ENCODE measurements around the gene RANBP3L. TPM values are rescaled to one million over a fixed set of nuclear protein-coding genes. Genes with fewer than 3 reads are reported as not detected.

Gene RANBP3L
- total RNA-seq, 2 experiments from 2014 or later: not detected

DNA sequence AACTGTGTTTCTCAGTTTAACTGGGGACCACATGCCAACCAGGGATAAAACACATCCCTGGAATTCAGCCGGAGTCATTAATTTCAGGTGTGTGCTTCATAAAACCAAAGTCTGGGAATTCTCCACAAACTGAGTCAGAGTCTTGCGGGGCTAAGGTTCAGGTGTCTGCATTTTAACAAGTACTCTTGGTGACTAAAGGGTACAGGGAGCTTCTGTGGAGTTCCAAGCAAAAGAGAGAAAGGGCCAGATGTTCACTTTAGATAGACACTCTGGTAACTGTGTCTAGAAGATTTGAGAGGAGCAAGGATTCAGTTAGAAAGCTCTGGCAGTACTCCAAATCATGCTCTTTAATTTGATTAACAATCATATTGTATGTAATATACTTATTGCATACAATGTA lies 64.0 kb downstream of the RANBP3L start:
- Mint-ChIP-seq H3K4me3 (no peak overlapping the region), H3K9me3 (no peaks in the 10 kb centered on the region), H3K36me3 (ENCODE audit: low read depth) (no peaks in the 10 kb centered on the region), H3K4me1 (peaks cover 24% of the 10 kb centered on the region), H3K27ac (no peak overlapping the region), H3K27me3 (no peaks in the 10 kb centered on the region)
- POLR2A ChIA-PET: interaction anchor here (1.9 kb wide), 1 partner anchor 86 kb away, joined by 7 read pairs; the partner anchor contains the start of genes LMBRD2 and SKP2
- CTCF ChIA-PET: interaction anchor here (0.7 to 2.3 kb wide), 2 partner anchors 159 to 166 kb away, joined by 3 to 8 read pairs; no protein-coding TSS in a partner anchor
- DNase-seq: no peak

DNA sequence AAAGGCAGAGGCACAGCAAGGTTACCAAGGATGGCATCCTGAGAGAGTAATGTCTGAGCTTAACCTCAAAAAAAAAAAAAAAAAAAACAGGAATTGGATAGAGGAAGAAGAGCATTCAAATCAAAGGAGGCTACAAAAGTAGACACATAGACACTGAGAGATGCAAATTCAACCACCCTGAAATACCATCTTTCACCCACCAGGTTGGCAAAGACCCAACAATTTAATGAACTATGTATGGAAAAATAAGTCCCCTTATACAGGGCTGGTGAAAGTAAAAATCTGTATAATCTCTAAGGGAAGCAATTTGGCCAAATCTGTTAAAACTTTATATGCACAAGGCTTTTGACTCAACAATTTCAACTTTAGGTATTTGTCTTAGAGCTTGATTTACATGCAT lies 64.9 kb downstream of the RANBP3L start:
- Mint-ChIP-seq H3K27me3 (no peaks in the 10 kb centered on the region), H3K4me3 (no peak overlapping the region), H3K9me3 (no peaks in the 10 kb centered on the region), H3K4me1 (peaks cover 18% of the 10 kb centered on the region), H3K27ac (no peak overlapping the region), H3K36me3 (ENCODE audit: low read depth) (no peaks in the 10 kb centered on the region)
- ChIA-PET POLR2A (interaction anchor here (1.9 kb wide), 1 partner anchor 85 kb away, joined by 7 read pairs; the partner anchor contains the start of genes LMBRD2 and SKP2), CTCF (interaction anchor here (2.3 kb wide), 1 partner anchor 158 kb away, joined by 8 read pairs; no protein-coding TSS in a partner anchor)
- DNase-seq: no peak

DNA sequence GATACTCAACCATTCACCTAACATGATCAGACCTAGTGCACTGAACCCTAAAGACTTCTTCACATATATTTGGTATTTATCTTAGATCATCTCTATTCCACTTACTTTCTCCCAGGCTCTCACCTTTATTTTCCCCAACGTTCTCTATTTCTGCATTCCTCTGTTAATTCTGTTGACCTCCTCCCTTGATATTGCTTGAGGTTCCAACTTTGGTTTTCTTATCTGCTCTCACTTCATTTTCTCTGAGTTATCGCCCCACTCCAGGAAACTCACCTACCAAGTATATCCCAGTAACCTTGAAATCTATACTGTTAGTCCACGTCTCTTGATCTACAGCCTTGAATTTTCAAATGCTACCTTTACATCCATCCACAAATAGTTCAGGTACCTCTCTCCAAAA lies 69.2 kb downstream of the RANBP3L start:
- no peaks in the 10 kb centered on the region for H3K27me3 Mint-ChIP-seq
- CTCF ChIA-PET: interaction anchor here (1.8 kb wide), 1 partner anchor 9 kb away, joined by 8 read pairs; the partner anchor contains the start of gene NADK2
- H3K4me1 Mint-ChIP-seq: no peaks in the 10 kb centered on the region
- DNase-seq: no peak
- H3K27ac Mint-ChIP-seq: no peak overlapping the region
- no peaks in the 10 kb centered on the region for H3K36me3 Mint-ChIP-seq (ENCODE audit: low read depth)
- POLR2A ChIA-PET: no interaction called here
- H3K4me3 Mint-ChIP-seq: no peak overlapping the region
- H3K9me3 Mint-ChIP-seq: no peaks in the 10 kb centered on the region

DNA sequence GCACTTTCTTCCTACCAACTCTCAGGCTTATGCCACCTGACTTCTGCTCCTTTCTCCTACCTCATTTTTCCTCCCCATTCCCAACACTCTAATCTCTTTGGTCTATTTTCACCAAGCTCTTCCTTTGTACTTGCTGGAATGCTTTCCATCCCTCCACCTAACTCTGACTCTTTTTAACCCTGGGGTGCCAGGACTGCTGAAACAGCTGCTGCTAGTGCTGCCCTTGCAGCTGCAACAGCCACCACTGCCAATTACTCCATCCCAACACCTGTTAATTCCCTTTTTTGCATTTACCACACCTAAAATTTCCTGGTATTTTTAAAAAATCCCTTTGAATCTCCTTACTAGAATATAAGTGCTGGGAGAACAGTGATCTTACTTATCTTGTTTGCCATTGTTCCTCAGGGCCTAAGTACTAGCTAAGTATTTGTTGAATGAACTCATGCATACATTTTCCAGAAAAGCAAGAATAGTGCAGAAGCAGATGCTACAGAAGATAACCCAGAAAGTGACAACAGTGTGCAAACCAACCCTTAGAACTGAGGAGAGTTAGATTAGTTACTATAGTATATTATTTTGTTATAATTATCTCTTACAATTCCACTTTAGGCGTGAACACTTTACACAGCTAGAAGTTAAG lies 71.4 kb downstream of the RANBP3L start:
- Mint-ChIP-seq H3K27ac (no peak overlapping the region), H3K9me3 (no peaks in the 10 kb centered on the region), H3K4me1 (no peaks in the 10 kb centered on the region), H3K4me3 (no peak overlapping the region), H3K27me3 (no peaks in the 10 kb centered on the region), H3K36me3 (ENCODE audit: low read depth) (no peaks in the 10 kb centered on the region)
- ChIA-PET POLR2A (interaction anchor here (3.4 kb wide), 1 partner anchor 11 kb away, joined by 26 read pairs; the partner anchor contains the start of gene NADK2), CTCF (interaction anchor here (1.2 kb wide), 1 partner anchor 11 kb away, joined by 7 read pairs; the partner anchor contains the start of gene NADK2)
- DNase-seq: no peak

DNA sequence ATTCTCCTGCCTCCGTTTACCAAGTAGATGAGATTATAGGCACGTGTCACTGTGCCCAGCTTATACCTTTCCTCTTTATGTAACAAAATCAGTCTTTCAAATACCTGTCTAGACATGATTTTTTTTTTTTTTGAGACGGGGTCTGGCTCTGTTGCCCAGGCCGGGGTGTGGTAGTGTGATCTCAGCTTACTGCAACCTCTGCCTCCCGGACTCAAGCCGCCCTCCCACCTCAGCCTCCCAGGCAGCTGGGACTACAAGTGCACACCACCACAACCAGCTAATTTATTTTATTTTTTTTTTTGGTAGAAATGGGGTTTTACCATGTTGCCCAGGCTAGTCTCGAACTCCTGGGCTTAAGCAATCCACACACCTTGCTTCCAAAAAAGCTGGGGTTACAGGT lies 73.2 kb downstream of the RANBP3L start:
- Mint-ChIP-seq H3K4me1 (no peaks in the 10 kb centered on the region), H3K27ac (no peak overlapping the region), H3K27me3 (no peaks in the 10 kb centered on the region), H3K9me3 (no peaks in the 10 kb centered on the region), H3K4me3 (no peak overlapping the region), H3K36me3 (ENCODE audit: low read depth) (peaks cover 4% of the 10 kb centered on the region)
- ChIA-PET POLR2A (interaction anchor here (3.4 kb wide), 1 partner anchor 12 kb away, joined by 26 read pairs; the partner anchor contains the start of gene NADK2), CTCF (interaction anchor here (1.0 kb wide), 2 partner anchors 11 to 149 kb away, joined by 3 read pairs; no protein-coding TSS in a partner anchor)
- DNase-seq: no peak

DNA sequence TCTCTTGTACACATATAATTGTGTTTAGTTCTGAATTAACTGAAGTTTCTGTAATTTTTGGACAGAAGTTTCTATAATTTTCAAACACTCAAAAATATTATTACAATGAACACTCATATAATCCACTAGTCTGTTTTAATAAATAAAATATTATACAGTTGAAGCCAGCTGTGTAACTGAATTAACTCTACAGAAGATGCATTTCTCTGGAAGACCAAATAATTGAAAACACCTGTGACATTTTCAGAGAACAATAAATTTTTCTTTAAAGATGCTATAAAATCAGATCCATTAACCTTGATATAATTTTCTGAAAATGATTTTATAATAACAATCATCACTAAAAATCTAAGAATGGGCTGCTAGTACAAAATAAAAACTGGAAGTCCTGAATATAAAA lies 74.7 kb downstream of the RANBP3L start:
- no peak overlapping the region for H3K4me3 Mint-ChIP-seq
- no peaks in the 10 kb centered on the region for H3K9me3 Mint-ChIP-seq
- DNase-seq: no peak
- H3K27ac Mint-ChIP-seq: no peak overlapping the region
- no peaks in the 10 kb centered on the region for H3K4me1 Mint-ChIP-seq
- peaks cover 4% of the 10 kb centered on the region for H3K36me3 Mint-ChIP-seq (ENCODE audit: low read depth)
- POLR2A ChIA-PET: interaction anchor here (1.5 kb wide), 1 partner anchor 14 kb away, joined by 4 read pairs; the partner anchor contains the start of gene NADK2
- CTCF ChIA-PET: no interaction called here
- no peaks in the 10 kb centered on the region for H3K27me3 Mint-ChIP-seq

DNA sequence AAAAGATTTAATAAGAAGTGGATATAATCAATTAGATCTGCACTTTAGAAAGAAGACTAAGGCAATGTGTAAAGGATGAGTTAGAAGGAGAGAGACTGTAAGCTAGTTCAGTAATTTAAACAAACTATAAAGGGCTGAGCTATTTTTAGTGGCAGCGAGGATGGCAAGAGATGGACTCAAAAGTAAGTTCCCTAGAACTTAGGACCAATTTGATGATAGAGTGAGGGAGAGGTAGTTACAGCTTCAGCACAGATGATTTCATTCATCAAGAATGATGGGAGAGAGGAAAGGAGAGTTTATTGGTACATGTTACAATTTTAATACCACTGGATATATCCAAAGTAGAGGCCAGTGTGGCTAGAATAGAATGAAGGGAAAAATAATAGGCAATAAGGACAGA lies 79.1 kb downstream of the RANBP3L start:
- H3K9me3 Mint-ChIP-seq: no peaks in the 10 kb centered on the region
- H3K27ac Mint-ChIP-seq: no peak overlapping the region
- H3K4me3 Mint-ChIP-seq: no peak overlapping the region
- no peaks in the 10 kb centered on the region for H3K4me1 Mint-ChIP-seq
- DNase-seq: no peak
- H3K36me3 Mint-ChIP-seq (ENCODE audit: low read depth): peaks cover 4% of the 10 kb centered on the region
- POLR2A ChIA-PET: no interaction called here
- CTCF ChIA-PET: no interaction called here
- no peaks in the 10 kb centered on the region for H3K27me3 Mint-ChIP-seq

DNA sequence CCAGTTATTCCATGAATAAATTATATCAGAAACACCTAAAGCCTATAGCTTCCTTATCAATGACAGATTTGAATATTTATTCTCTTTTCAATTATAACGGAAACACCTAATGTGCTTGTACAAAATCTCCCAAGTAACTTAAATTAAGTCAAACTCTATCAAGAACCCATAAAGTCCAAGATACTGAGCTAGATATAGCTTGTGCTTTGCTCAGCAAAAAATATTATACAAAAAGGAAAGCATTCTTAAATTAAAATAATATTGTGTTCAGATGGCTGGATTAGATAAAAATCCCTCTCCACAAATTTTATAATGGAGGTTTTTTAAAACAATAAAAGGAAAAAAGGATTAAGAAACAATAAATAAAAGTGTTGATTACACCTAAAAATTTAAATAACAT lies 83.7 kb downstream of the RANBP3L start:
- Mint-ChIP-seq H3K36me3 (ENCODE audit: low read depth) (no peaks in the 10 kb centered on the region), H3K27me3 (no peaks in the 10 kb centered on the region), H3K9me3 (no peaks in the 10 kb centered on the region), H3K4me3 (no peak overlapping the region), H3K27ac (no peak overlapping the region), H3K4me1 (no peaks in the 10 kb centered on the region)
- DNase-seq: no peak
- CTCF ChIA-PET: interaction anchor here (0.9 to 2.8 kb wide), 7 partner anchors 11 to 472 kb away, joined by 3 to 12 read pairs (median 3); partner anchors contain the start of gene NADK2
- POLR2A ChIA-PET: no interaction called here

DNA sequence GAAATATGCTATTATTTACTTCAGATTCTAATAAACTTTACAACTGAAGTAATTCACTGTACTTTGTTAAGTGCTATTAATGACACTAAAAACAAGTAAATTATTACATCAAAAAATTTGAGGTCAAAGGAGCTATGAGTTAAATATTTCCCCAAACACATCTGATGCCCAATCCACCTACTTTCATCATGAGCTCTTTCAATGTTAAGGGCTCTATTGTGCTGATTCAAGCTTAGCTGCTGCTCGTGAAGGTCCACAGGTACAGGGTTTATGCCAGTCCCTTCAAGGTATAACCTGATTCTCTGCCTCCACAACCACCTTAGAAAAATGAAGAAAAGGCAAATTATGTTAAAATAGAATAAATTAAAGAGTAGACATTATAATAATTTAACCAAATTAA lies 84.1 kb downstream of the RANBP3L start:
- Mint-ChIP-seq H3K4me1 (no peaks in the 10 kb centered on the region), H3K4me3 (no peak overlapping the region), H3K27me3 (no peaks in the 10 kb centered on the region), H3K36me3 (ENCODE audit: low read depth) (peaks cover 3% of the 10 kb centered on the region), H3K27ac (no peak overlapping the region), H3K9me3 (no peaks in the 10 kb centered on the region)
- DNase-seq: no peak
- POLR2A ChIA-PET: interaction anchor here (1.2 kb wide), 1 partner anchor 21 kb away, joined by 3 read pairs; no protein-coding TSS in a partner anchor
- CTCF ChIA-PET: interaction anchor here (0.9 to 2.8 kb wide), 5 partner anchors 11 to 138 kb away, joined by 3 to 12 read pairs (median 3); partner anchors contain the start of gene NADK2

DNA sequence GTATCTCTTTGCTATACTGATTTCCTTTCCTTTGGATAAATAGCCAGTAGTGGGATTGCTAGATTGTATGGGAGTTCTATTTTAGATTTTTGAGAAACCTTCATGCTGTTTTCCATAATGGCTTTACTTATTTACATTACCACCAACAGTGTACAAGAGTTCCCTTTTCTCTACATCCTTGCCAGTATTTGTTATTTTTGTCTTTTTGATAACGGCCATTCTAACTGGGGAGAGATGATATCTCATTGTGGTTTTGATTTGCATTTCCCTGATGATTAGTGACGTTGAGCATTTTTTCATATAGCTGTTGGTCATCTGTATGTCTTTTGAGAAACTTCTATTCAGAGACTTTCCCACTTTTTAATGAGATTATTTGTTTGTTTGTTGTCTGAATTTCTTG lies 85.8 kb downstream of the RANBP3L start:
- H3K36me3 Mint-ChIP-seq (ENCODE audit: low read depth): peaks cover 5% of the 10 kb centered on the region
- ChIA-PET CTCF (interaction anchor here (2.6 to 2.8 kb wide), 2 partner anchors 26 to 137 kb away, joined by 8 to 12 read pairs; partner anchors contain the start of gene NADK2), POLR2A (interaction anchor here (1.2 kb wide), 1 partner anchor 26 kb away, joined by 3 read pairs; the partner anchor contains the start of gene NADK2)
- no peaks in the 10 kb centered on the region for H3K9me3 Mint-ChIP-seq
- H3K27ac Mint-ChIP-seq: no peak overlapping the region
- no peak for DNase-seq
- no peak overlapping the region for H3K4me3 Mint-ChIP-seq
- H3K27me3 Mint-ChIP-seq: no peaks in the 10 kb centered on the region
- H3K4me1 Mint-ChIP-seq: no peaks in the 10 kb centered on the region

DNA sequence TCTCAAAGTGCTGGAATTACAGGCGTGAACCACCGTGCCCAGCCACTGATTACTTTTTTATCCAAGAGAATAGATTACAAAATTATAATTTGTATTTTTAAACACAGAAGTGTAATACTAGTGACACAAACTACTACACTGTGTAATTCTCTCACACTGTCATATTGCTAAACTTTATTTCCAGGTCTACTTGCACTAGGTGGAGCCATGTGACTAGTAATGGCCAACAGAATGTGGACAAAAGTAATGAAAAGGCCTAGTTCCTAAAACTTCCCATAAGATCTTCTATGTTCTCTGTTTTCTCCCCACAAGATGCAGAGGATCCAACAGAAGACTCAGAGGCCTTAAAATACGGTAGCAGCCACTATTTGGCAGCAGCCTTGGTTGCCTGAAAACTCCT lies 87.3 kb downstream of the RANBP3L start:
- CTCF ChIA-PET: no interaction called here
- Mint-ChIP-seq H3K27ac (no peak overlapping the region), H3K36me3 (ENCODE audit: low read depth) (peaks cover 8% of the 10 kb centered on the region), H3K4me1 (no peaks in the 10 kb centered on the region), H3K27me3 (no peaks in the 10 kb centered on the region), H3K9me3 (no peaks in the 10 kb centered on the region), H3K4me3 (no peak overlapping the region)
- POLR2A ChIA-PET: no interaction called here
- DNase-seq: no peak

DNA sequence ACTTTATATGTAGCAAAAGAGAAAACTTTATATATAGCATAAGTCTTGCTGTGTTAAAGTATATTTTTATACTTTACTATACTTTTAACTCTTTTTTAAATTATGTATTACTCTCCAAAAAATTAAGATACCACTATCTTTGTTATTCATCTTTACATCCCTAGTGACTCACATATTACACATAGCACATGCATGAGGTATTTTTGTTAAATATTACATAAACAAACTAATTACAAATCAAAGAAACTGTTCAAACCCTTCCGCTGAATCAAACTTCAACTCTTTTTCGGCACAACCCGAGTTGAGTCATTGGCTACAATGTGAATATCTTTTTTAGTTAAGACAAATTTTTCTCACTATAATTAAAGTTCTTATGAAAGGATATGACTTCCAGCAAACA lies 92.0 kb downstream of the RANBP3L start:
- H3K4me3 Mint-ChIP-seq: no peak overlapping the region
- no peak for DNase-seq
- no peaks in the 10 kb centered on the region for H3K4me1 Mint-ChIP-seq
- no peak overlapping the region for H3K27ac Mint-ChIP-seq
- POLR2A ChIA-PET: no interaction called here
- no peaks in the 10 kb centered on the region for H3K27me3 Mint-ChIP-seq
- peaks cover 2% of the 10 kb centered on the region for H3K9me3 Mint-ChIP-seq
- H3K36me3 Mint-ChIP-seq (ENCODE audit: low read depth): peaks cover 20% of the 10 kb centered on the region
- CTCF ChIA-PET: no interaction called here

DNA sequence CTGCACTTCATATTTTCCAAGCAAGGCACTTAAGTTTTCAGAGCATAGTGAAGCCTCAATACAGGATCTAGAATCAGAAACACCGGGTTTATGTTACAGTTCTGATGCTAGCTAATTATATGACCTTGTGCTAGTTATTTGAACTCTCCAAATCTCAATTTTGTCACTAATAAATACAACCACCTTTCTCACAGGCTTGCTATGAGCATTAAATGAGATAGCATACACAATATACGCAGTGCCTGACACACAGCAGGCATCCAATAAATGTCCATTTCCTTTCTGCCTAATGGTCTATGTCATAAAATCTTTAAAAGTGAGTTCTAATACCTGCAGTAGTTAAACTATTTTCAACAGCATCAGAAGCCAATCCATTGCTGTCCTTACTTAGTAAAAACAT lies 92.9 kb downstream of the RANBP3L start:
- Mint-ChIP-seq H3K27me3 (no peaks in the 10 kb centered on the region), H3K4me1 (no peaks in the 10 kb centered on the region), H3K4me3 (no peak overlapping the region), H3K36me3 (ENCODE audit: low read depth) (peaks cover 20% of the 10 kb centered on the region), H3K27ac (no peak overlapping the region), H3K9me3 (peaks cover 2% of the 10 kb centered on the region)
- CTCF ChIA-PET: interaction anchor here (1.9 kb wide), 1 partner anchor 33 kb away, joined by 8 read pairs; the partner anchor contains the start of gene NADK2
- POLR2A ChIA-PET: no interaction called here
- no peak for DNase-seq
